Small intestine (tissue), 7 donors: ENCODE results near the gene CACNA2D3. TPM values are rescaled to one million over a fixed set of nuclear protein-coding genes. Genes with fewer than 3 reads are reported as not detected.

Source experiments
- DNase-seq, 2 donors: peaks; one replicate each; pipeline versions ENCODE4 v3.0.0 to v3.0.0-alpha.2; 2013
- FAIRE-seq: peaks from 2 replicates; lab custom pipeline; 2012; peaks lifted over from hg19 to GRCh38; lab: Jason Lieb, UNC
- H3K27ac ChIP-seq, 3 donors: one replicate each; pipeline ENCODE4 v1.5.1; 2013; ENCODE audit warnings: low read length in 2 of 3, mild to moderate bottlenecking in 2 of 3, control low read depth in 1 of 3, inconsistent platforms in 1 of 3, low read depth in 1 of 3, moderate library complexity in 1 of 3
- H3K27me3 ChIP-seq, 3 donors: one replicate each; pipeline ENCODE4 v1.6.1; 2013; ENCODE audit warnings: low read length in 3 of 3, inconsistent platforms in 1 of 3; ENCODE audit not compliant: control insufficient read depth in 3 of 3, insufficient read depth in 3 of 3
- H3K36me3 ChIP-seq, 3 donors: one replicate each; pipeline ENCODE4 v1.6.1; 2013; ENCODE audit warnings: low read length in 3 of 3, inconsistent platforms in 1 of 3, low read depth in 1 of 3, mild to moderate bottlenecking in 1 of 3, moderate library complexity in 1 of 3; ENCODE audit not compliant: control insufficient read depth in 3 of 3, insufficient read depth in 2 of 3
- H3K4me1 ChIP-seq, 3 donors: one replicate each; pipeline ENCODE4 v1.6.1; 2013; ENCODE audit warnings: low read length in 2 of 3, inconsistent platforms in 1 of 3, low read depth in 1 of 3, mild to moderate bottlenecking in 1 of 3, moderate library complexity in 1 of 3; ENCODE audit not compliant: control insufficient read depth in 3 of 3, insufficient read depth in 2 of 3
- H3K4me3 ChIP-seq, 3 donors: one replicate each; pipeline ENCODE4 v1.5.1; 2013; ENCODE audit warnings: low read length in 3 of 3, control low read depth in 1 of 3, inconsistent platforms in 1 of 3, low read depth in 1 of 3, mild to moderate bottlenecking in 1 of 3, moderate library complexity in 1 of 3
- H3K9me3 ChIP-seq, 2 donors: one replicate each; pipeline ENCODE4 v1.6.1; 2013; ENCODE audit warnings: low read depth in 1 of 2, low read length in 1 of 2; ENCODE audit not compliant: control insufficient read depth in 2 of 2, insufficient read depth in 1 of 2
- WGBS, 3 donors: extraction: QIAGEN DNeasy Blood & Tissue Kit; methylation state at CpG; one replicate each; pipeline ENCODE4 v1.1.7; 2013; 5-methylcytosine and 5-hydroxymethylcytosine counted together
- polyA plus RNA-seq, 4 donors: library from polyadenylated mRNA; stranded (reverse) in 3 of 4; unstranded in 1 of 4; fragments of 200-250 nt in 3 of 4; fragments of 120-200 nt in 1 of 4; gene quantifications; one replicate each; pipeline versions ENCODE4 v1.2.1 to v1.2.3, GENCODE V29; 2013
- donor health status: healthy with polysubstance abuse.
- donor health status: control.
- donor health status: control.
- donor health status: Bipolar disorder and iron deficiency.
- donor health status: healthy.

CACNA2D3 gene
- polyA plus RNA-seq, 4 donors: 0.27 to 0.61 TPM; not detected in 2

DNA sequence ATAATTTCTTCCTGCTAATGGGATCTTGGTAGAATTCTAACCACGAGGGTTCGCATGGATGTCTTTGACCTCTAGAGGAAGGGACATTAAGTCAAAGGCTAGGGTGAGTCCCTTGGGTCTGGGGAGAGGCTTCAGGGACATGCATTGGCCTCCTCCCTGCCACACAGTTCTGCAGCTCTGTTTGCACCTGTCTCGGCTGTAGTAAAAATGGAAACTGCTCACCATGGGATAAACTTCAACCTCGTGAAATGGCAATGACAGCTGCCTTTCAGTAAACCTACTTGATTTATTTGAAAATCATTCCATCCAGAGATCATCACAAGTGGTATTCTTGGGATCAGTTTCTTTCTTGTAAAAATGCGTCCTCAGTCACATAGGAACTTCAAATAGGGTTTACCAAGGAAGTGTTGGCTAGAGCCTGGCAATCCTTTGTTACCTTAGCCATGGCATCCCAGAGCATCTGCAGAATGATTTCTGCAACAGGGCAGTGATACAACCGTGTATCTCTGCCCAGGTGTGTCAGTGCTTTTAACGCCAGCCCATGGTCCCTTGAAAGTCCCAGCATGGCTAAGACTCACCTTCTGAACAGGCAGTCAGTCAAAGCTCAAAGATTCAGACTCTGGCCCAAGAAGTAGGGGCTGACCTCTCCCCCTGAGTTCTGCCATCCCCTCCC is 819.5 kb downstream of the CACNA2D3 start:
- H3K4me1 ChIP-seq: no peaks in the 10 kb centered on the region
- no peaks in the 10 kb centered on the region for H3K9me3 ChIP-seq
- WGBS, 3 donors: 73 to 80% (median 76%) methylated on average over 7 of the region's 7 CpGs
- peaks cover 0 to 3% (median 0%) of the 10 kb centered on the region in 3 donors for H3K27me3 ChIP-seq
- no peaks in the 10 kb centered on the region for H3K36me3 ChIP-seq
- no peak overlapping the region for H3K27ac ChIP-seq
- H3K4me3 ChIP-seq: no peak overlapping the region
- DNase-seq (no peak), FAIRE-seq (no peak)

DNA sequence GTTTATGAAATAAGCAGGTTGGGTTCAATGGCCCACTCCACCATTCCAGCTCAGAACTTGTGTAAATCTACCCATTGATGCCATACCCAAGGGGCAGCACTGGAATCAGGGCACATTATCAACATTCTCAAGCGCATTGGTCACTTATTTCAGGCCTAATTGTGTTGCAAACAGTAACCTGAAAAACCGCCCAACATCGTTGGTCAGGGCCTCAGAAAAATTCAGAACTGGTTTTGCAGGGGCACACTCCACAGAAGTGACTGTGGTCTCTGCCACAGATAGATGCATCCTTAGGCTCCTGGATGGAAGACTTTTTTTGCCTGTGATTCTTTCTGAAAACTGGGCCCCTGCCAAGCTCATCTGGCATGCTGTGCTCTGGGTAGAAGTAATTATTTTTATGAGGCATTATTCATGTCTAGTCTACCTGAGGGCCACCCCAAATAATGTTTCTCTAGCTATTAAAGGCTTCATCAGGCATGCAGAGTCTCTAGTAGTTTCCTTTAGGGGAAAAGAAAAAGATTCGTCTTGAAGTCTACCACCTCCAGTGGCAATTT is 827.2 kb downstream of the CACNA2D3 start:
- no peak for DNase-seq
- WGBS, 3 donors: 81 to 89% (median 87%) methylated on average over 4 of the region's 4 CpGs
- Histone ChIP-seq H3K4me1 (no peaks in the 10 kb centered on the region), H3K27ac (no peak overlapping the region), H3K4me3 (no peak overlapping the region), H3K27me3 (no peaks in the 10 kb centered on the region), H3K36me3 (no peaks in the 10 kb centered on the region), H3K9me3 (no peaks in the 10 kb centered on the region)
- FAIRE-seq: no peak

DNA sequence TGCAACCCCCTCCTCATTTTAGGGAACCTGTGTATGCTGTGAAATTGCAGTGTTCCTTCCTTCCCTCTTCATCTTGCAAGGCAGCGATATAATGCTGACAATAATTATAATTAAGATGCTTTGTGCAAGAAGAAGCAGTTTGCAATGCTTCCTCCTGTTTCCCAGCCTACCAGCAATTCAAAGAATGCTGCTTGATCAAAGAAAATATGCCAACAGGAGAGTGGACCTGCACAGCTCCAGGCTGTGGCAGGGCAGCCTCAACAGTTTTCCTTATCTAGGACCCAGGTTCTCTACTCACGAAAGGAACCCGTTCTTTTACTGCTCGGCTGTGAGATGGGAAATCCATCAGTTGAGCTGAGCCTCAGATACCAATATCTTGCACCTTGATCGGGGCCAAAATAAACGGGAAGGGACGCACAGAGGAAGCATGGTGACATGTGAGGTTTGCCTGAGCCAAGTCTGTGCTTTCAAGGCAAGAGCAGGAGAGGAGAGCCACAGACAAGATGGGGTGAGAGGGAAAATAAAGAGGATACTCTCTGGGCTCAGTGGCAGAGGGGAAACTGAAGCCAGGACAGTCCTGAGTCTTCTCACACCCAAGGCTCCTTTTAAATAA is 828.1 kb downstream of the CACNA2D3 start:
- no peaks in the 10 kb centered on the region for H3K9me3 ChIP-seq
- H3K4me1 ChIP-seq: no peaks in the 10 kb centered on the region
- H3K36me3 ChIP-seq: no peaks in the 10 kb centered on the region
- no peak overlapping the region for H3K27ac ChIP-seq
- WGBS, 3 donors: 44 to 52% (median 48%) methylated on average over 7 of the region's 7 CpGs
- H3K4me3 ChIP-seq: no peak overlapping the region
- FAIRE-seq: no peak
- no peak for DNase-seq
- no peaks in the 10 kb centered on the region for H3K27me3 ChIP-seq

DNA sequence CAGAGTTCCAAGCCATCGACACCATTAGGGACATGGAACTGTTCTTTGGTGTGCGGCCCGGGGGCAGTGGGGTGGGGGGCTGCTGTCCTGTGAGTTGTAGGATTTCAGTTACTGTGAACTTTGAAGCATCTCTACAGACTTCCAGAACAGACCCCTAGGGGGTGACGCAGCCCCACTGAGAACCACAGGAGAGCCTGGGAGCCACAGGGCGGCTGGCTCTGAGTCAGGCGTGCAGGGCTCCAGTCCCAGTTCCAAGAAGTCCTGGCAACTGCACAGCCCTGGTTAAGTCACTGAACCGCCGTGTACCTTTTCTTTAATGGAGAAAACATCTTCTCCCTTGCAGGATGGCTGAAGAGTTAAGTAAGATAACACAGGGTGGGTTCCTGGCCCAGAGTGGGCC is 829.1 kb downstream of the CACNA2D3 start:
- FAIRE-seq (no peak), DNase-seq (peak; percentile 11 to 45)
- no peaks in the 10 kb centered on the region for H3K9me3 ChIP-seq
- H3K27ac ChIP-seq: no peak overlapping the region
- 46 to 55% (median 50%) methylated on average over 8 of the region's 8 CpGs for WGBS, 3 donors
- no peaks in the 10 kb centered on the region for H3K36me3 ChIP-seq
- no peaks in the 10 kb centered on the region for H3K27me3 ChIP-seq
- no peak overlapping the region for H3K4me3 ChIP-seq
- no peaks in the 10 kb centered on the region for H3K4me1 ChIP-seq

DNA sequence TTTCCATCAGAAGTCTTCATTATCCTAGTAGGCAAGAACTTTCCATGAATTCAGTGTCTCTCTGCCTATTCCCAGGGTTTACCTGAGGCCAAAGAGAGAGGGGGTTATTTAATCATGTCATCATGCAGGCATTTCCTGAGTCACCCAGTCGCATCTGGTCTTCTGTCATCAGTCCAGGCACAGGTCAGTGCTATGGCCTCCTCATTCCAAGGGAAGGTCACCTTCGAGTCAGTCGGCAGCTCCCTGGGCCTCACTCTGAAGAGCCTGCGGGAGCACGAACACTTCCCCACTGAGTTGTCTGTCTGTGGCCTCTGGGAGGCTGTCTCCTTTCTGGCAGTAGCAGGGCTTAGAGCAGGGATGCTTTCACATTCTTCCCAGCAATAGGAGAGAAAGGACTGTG is 831.7 kb downstream of the CACNA2D3 start:
- no peaks in the 10 kb centered on the region for H3K36me3 ChIP-seq
- no peak overlapping the region for H3K4me3 ChIP-seq
- DNase-seq: peak in 1 of 2 donors; percentile 8
- no peak for FAIRE-seq
- no peaks in the 10 kb centered on the region for H3K4me1 ChIP-seq
- no peaks in the 10 kb centered on the region for H3K27me3 ChIP-seq
- H3K9me3 ChIP-seq: no peaks in the 10 kb centered on the region
- no peak overlapping the region for H3K27ac ChIP-seq
- 60 to 84% (median 78%) methylated on average over 5 of the region's 5 CpGs for WGBS, 3 donors

DNA sequence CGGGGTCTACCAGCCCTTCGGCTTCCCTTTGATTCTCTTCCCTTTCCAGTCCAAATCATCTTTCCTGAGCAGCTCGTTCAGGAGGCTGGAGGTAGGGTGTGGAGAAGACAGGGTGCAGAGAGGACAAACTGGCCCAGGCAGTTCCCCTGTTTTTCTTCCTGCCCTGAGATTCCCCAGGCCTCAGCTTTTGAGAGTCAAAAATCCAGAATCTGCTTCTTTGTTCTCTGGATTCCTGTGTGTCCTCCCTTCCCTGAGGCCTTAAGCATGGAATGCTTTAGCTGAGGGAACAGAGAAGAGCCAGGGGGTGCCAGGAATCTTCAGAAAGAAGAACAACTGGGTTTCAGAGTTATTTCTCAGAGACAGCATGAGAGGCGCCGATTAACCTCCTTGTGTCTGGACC is 832.2 kb downstream of the CACNA2D3 start:
- no peak overlapping the region for H3K27ac ChIP-seq

DNA sequence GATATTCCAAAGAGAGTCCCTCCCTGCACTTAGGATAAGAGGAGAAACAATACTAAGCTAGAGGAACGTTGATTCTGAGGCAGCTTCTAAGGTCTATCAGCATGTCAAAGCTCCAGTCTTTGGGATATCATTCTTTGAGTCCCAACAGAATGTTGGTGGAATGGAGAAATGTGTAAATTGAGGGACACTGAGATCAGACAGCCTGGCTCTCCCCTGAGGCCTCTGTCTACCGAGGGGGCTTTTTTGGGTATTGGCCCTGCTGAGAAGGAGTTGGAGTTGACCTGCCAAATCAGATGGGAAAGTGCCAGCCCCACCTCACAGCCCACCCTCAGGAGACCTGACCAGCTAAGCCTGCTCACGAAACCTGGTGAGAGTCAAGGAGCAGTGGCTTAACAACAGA is 833.1 kb downstream of the CACNA2D3 start:
- Histone ChIP-seq H3K36me3 (no peaks in the 10 kb centered on the region), H3K9me3 (no peaks in the 10 kb centered on the region), H3K4me3 (no peak overlapping the region), H3K4me1 (no peaks in the 10 kb centered on the region), H3K27ac (no peak overlapping the region), H3K27me3 (no peaks in the 10 kb centered on the region)
- no peak for FAIRE-seq
- 71 to 81% (median 74%) methylated on average over 3 of the region's 3 CpGs for WGBS, 3 donors
- no peak for DNase-seq

More for the DNA sequence above, 832.2 kb downstream of the CACNA2D3 start:
- no peak for FAIRE-seq
- Histone ChIP-seq H3K4me3 (no peak overlapping the region), H3K9me3 (no peaks in the 10 kb centered on the region), H3K27me3 (no peaks in the 10 kb centered on the region), H3K36me3 (no peaks in the 10 kb centered on the region), H3K4me1 (no peaks in the 10 kb centered on the region)
- DNase-seq: no peak
- 81 to 87% (median 82%) methylated on average over 5 of the region's 5 CpGs for WGBS, 3 donors

DNA sequence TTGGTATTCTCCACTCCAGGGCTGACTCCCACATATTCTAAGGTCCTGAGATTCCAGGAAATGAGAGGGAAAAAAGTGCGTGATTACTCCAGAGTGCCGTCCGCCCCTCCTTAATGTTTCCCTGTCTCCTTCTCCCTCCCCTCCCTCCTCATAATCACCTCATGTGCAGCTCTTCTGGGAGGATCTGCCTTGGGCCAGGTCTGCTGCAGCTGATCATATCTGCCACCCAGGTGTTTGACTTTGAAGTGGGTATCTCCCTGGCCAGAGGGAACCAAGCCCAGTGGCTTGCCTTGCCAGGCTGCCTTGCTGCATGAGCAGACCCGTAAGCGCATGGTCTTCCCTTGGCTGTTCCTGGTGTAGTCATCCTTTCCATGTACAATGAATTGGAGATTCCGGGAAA is 833.6 kb downstream of the CACNA2D3 start:
- Histone ChIP-seq H3K9me3 (no peaks in the 10 kb centered on the region), H3K4me3 (no peak overlapping the region), H3K27me3 (no peaks in the 10 kb centered on the region), H3K27ac (no peak overlapping the region), H3K4me1 (no peaks in the 10 kb centered on the region), H3K36me3 (no peaks in the 10 kb centered on the region)
- no peak for FAIRE-seq
- 86 to 94% (median 88%) methylated on average over 6 of the region's 6 CpGs for WGBS, 3 donors
- DNase-seq: no peak
